T1000 (cell line): ENCODE results near the gene CCL26.
A peak's percentile ranks its signal among the peaks of the same experiment; 100 is the strongest.
"Not testable (repeated sequence)": the region's sequence is repeated elsewhere in the genome, so short reads cannot be mapped to it uniquely, and the experiment has no call there.

Experiments used
- DNase-seq: peaks from one replicate; lab custom pipeline; 2025; ENCODE audit warnings: mixed read lengths; lab: John Stamatoyannopoulos, UW

CCL26 gene

DNA sequence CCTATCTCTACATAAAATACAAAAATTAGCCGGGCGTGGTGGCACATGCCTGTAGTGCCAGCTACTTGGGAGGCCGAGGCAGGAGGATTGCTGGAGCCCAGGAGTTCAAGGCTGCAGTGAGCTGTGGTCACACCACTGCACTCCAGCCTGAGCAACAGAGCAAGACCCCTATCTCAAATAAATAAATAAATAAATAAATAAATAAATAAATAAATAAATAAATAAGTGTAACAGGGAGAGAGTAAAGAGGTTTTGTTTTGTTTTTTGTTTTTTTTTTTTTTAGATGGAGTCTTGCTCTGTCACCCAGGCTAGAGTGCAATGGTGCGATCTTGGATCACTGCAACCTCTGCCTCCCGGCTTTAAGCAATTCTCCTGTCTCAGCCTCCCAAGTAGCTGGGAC is 20.6 kb upstream of the CCL26 start:
- DNase-seq, result not testable (repeated sequence)

- no peak for DNase-seq
Measured at GRCh38 chr7:75789361-75789924, 17.4 kb upstream of the CCL26 start.

- not testable (repeated sequence) for DNase-seq
Measured at GRCh38 chr7:75788154-75788847, 16.3 kb upstream of the CCL26 start.

DNA sequence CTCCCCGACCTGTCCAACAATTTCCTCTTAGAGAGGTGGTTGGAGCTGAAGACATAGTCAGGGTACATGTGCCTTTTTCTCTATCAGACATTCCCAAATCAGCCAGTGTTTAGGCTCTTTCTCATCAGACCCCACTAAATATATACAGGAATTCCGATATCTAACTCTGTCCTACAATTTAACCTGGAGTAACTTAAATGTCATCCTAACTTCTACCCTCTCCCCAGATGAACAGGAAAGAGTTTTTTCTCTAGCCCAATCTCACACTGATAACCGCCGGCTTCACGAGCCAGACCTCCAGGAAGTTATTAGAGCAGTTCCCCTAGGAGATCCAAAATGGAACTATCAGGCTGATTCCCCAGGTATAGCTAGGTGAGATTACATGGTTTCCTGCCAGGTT is 11.0 kb upstream of the CCL26 start:
- DNase-seq, result not testable (repeated sequence)

DNA sequence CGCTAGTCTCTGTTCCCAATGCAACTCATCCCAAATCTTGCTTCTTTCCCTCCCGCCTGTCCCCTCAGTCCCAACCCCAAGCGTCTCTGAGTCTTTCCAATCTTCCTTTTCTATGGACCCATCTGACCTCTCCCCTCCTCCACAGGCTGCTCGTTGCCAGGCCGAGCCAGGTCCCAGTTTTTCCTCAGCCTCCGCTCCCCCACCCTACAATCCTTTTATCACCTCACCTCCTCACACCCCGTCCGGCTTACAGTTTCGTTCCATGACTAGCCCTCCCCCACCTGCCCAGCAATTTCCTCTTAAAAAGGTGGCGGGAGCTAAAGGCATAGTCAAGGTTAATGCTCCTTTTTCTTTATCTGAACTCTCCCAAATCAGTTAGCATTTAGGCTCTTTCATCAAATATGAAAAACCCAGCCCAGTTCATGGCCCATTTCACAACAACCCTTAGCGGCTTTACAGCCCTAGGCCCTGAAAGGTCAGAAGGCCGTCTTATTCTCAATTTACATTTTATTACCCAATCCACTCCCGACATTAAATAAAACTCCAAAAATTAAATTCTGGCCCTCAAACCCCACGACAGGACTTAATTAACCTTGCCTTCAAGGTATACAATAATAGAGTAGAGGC is 8.7 kb upstream of the CCL26 start:
- DNase-seq, result not testable (repeated sequence)

DNA sequence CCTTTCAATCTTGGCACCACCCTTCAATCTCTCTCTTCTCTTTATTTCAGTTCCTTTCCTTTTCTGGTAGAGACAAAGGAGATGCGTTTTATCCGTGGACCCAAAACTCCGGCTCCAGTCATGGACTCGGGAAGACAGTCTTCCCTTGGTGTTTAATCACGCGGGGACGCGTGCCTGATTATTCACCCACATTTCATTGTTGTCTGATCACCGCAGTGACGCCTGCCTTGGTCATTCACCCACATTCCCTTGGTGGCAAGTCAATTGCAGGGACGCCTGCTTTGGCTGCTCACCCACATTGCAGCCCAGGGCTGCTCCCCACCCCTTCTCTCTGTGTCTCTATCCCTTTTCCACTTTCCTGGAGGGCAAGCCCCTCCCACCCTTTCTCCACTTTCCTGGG is 7.5 kb upstream of the CCL26 start:
- DNase-seq, result not testable (repeated sequence)

GRCh38 chr7:75779035-75779434 is 7.0 kb upstream of the CCL26 start:
- not testable (repeated sequence) for DNase-seq

GRCh38 chr7:75776295-75776971 is 4.4 kb upstream of the CCL26 start:
- DNase-seq, result peak; percentile 17

DNA sequence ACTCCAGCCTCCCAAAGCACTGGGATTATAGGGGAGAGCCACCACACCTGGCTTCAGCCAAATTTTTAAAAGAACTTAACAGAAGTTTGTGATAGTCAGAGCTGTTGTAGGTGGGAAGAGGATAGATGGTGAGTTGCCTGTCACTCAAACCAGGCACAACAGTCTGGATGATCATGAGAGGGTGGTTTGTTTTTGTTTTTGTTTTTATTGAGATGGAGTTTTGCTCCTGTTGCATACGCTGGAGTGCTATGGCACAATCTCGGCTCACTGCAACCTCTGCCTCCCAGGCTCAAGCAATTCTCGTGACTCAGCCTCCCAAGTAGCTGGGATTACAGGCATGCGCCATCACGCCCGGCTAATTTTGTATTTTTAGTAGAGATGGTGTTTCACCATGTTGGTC is 1.9 kb upstream of the CCL26 start:
- DNase-seq, result not testable (repeated sequence)

DNA sequence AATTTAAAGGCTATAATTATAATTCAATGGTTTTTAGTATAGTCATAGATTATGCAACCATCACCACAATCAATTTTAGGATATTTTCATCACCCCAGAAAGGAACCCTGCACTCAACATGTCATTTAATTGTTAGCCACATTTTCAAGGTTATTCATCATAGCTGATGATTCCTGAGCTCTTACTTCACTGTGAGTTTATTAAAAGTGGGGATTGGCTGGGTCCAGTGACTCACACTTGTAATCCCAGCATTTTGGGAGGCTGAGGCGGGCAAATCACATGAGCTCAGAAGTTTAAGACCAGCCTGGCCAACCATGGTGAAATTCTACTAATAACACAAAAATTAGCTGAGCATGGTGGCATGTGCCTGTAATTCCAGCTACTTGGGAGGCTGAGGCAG is 787 bp downstream of the CCL26 start:
- DNase-seq, result peak; percentile 19

DNA sequence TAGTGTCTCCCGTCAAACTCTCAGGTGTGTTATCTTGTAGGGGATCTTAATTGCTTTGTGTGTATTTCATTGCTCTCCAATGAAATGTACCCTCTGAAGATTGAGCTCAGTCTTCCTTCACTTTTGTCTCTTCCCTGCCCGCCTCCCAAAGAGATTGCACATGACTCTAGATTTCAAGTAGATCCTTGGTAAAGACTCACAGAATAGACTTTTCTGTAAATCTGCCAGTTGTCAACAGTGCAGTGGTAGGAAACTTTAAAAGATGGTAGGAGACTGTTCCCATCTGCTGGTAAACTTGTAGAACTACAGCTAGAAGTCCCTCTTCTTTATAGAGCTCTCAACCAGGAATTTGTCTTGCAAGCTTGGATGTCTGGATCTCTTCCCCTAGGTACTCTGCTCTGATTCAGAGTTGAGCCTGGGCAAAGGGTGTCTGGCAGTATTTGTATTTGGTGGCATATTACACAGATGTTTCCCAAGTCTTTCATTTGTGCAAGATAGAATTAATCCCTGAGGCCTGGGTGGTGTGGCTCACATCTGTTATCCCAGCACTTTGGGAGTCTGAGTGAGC is 9.6 kb downstream of the CCL26 start:
- no peak for DNase-seq

DNA sequence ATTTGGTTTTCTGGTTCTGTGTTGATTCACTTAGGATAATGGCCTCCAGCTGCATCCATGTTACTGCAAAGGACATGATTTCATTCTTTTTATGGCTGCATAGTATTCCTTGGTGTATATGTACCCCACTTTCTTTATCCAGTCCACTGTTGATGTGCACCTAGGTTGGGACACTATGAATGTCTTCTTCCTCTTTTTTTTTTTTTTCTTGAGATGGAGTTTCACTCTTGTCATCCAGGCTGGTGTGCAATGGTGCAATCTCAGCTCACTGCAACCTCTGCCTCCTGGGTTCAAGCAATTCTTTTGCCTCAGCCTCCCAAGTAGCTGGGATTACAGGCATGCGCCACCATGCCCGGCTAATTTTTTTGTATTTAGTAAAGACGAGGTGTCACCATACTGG is 10.2 kb downstream of the CCL26 start:
- not testable (repeated sequence) for DNase-seq

DNA sequence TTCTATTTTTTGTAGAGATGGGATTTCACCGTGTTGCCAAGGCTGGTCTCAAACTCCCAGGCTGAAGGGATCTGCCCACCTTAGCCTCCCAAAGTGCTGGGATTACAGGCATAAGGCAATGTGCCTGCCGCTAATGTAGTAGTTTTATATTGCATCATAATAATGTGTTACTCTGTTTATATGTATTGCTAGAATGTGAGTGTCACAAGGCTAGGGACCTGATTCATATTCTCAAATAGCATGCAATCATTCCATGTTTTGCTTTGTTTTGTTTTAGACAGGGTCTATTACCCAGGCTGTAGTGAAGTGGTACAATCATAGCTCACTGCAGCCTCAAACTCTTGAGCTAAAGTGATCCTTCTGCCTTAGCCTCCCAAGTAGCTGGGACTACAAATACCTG is 13.5 kb downstream of the CCL26 start:
- DNase-seq, result no peak

GRCh38 chr7:75757860-75758259 is 14.2 kb downstream of the CCL26 start:
- DNase-seq, result no peak

- no peak for DNase-seq
Measured at GRCh38 chr7:75756991-75757676, 14.9 kb downstream of the CCL26 start.

DNA sequence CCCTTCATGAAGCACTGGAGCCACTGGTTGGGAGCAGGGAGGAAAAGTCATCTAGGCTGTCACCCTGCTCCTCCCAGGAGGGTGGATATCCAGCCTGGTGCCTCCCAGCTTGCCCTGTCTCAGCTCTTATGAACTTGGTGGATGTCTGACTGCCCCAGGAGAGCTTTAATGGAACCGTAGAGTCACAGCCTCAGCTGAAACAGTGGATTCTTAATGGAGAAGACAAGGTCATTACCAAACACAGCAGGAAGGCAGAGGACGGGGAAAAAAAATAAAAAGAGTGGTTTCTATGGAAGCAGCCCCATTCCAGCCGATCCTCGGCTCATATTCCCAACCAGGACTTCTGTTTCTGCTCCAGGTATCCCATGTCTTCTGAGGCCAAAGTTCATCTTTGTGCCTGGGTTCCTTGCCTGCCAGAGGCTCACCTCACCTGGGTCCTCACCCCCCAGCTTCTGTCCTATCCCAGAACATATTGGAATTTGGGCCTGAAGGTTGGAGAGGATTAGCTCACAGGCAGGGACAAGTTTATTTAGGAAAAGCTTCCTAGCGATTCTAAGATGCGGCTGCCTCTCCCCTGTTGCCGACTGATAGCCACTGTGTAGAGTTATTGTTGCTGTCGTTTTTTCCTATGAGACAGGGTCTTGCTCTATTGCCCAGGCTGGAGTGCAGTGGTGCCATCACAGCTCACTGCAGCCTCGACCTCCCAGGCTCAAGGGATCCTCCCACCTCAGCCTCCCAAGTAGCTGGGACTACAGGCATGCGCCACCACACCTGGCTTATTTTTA is 15.6 kb downstream of the CCL26 start:
- no peak for DNase-seq

- no peak for DNase-seq
Measured at GRCh38 chr7:75743455-75743859, 28.6 kb downstream of the CCL26 start.

DNA sequence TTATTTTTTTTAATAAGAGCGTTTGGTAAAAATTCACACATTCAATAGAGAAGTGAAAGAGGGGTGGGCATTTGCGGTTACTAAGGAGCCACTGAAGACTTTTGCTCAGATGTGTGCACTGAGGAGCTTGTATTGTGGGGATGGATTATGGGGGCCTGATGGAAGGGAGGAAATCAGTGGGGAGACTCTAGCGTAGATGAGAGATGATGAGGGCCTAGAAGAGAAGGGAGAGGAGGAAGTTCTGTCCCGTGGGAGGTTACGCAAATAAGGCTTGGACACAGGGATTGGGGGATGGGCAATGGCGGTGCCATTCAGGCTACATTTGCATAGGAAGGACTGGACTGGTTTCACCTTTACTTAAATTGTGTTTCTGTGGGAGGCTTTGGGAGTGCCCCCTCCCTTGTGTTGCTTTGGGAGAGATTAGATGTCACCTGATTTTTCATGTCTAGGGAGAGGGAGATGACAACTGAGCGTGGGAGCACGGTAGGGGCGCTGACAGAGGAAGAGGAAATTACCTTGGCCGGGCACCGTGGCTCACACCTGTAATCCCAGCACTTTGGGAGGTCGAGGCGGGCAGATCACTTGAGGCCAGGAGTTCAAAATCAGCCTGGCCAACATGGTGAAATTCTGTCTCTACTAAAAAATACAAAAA is 31.0 kb downstream of the CCL26 start:
- DNase-seq, result no peak

- no peak for DNase-seq
Measured at GRCh38 chr7:75739796-75740672, 32.0 kb downstream of the CCL26 start.
